ENCODE measurements around the gene SNX24. TPM values are rescaled to one million over a fixed set of nuclear protein-coding genes. Genes with fewer than 3 reads are reported as not detected.
A peak's percentile ranks its signal among the peaks of the same experiment; 100 is the strongest.

The SNX24 gene
- total and polyA plus RNA-seq, 10 of the 15 experiments (the other 5 are each of a cell fraction or from before 2014, with no cell fraction given), result 0.15 to 6.6 (median 4.1) TPM

DNA sequence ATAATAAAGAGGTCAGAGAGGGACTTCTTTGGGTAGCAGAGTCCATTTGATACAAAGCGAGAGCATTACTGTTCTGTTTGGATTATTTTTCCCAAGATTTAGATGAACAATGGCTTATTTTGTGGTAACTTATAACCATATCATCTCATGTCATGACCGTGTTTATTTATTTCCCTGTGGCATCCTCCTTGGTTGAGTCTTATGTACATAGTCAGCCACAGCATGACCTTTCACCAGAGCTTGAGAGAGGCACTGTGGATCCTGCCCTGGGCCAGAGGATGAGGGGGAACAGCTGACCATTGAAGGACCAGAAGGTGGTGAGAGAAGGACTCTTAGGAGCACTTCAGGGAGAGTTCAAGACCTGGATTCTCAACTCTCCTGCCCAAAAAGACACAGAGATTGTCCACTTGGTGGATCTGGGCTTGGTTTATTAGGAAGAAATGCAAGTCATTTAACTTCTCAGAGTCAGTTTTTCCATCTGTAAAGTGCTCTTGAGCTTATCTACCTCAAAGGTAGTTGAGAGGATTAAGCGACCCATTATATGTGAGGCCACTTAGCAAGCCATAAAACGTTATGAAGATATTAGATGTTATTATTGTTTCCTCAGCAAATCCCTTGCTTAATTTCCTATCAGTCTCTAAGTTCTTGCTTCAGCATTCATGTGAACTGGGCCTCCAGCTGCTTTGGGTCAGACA is 139.7 kb downstream of the SNX24 start (continued):
- TF ChIP-seq IKZF2 (IDR thresholded peaks at IDR 0.05) (no peak), SREBF2 (IDR thresholded peaks at IDR 0.05; ENCODE audit: low read length) (no peak), CREB1 (IDR thresholded peaks at IDR 0.05; ENCODE audit: low read depth) (no peak), NR2C2 (IDR thresholded peaks at IDR 0.05; ENCODE audit: borderline replicate concordance, control insufficient read depth, insufficient read length, low read depth) (no peak), ZNF384 (IDR thresholded peaks at IDR 0.05; ENCODE audit: borderline replicate concordance, low read depth, low read length) (no peak)

DNA sequence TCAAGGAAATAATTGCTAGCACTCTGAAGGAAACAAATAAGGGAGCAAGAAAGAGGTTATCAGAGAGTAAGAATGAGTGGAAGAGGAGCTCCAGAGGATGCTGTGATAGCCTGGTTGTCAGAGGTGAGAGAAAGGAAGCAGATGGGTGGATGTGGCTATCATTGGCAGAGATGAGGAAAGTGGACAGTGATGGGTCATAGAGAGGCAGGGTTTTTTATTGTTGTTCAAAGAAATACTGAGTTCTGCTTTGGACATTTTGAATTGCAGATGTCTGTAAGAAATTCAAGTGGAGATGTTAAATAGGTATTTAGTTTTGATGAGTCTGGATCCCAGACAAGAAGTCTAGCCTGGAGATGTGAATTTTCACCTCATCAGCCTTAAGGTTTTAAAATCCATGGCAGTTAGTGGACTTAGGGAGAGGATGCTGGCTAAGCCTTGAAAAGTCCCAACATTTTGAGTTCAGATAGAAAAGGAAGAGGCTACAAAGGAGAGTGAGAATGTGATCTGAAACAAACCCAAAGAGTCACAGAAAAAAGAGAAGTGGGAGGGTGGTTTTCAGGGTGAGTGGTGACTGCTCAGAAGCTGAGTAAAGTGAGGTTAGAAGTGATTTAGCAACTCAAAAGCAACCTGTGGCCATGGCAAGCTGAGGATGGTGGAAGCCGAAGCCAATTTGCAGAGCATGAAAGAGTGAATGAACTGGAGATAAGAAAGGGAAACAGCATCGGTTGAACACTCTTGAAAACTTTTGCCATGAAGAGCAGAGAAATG is 140.7 kb downstream of the SNX24 start:
- Histone ChIP-seq H3K36me3 (ENCODE audit: control insufficient read depth in 2 of 2, insufficient read depth in 2 of 2, low read length in 1 of 2) (no peaks in the 10 kb centered on the region), H3K9ac (ENCODE audit: control insufficient read depth, insufficient read depth, low read length) (no peak overlapping the region), H2AFZ (ENCODE audit: control insufficient read depth, low read depth, low read length) (no peak overlapping the region), H3K4me3 (no peak overlapping the region), H3K9me3 (replicated peaks; ENCODE audit: control insufficient read depth, insufficient read depth, low read length) (no peaks in the 10 kb centered on the region), H3K27ac (ENCODE audit: control insufficient read depth, insufficient read depth) (peak overlapping the region; percentile 20; the same call in 1 of the 2 replicates), H3K79me2 (ENCODE audit: control insufficient read depth, insufficient read depth, low read length) (no peaks in the 10 kb centered on the region), H3K27me3 (replicated peaks in 1 of 2; ENCODE audit: control insufficient read depth in 2 of 2, insufficient read depth in 2 of 2, low read length in 1 of 2) (no peaks in the 10 kb centered on the region), H3K4me2 (ENCODE audit: control insufficient read depth, insufficient read depth) (peak overlapping the region; percentile 40), H4K20me1 (ENCODE audit: control insufficient read depth, insufficient read depth) (no peaks in the 10 kb centered on the region), H3K4me1 (ENCODE audit: control insufficient read depth, insufficient read depth, low read length) (peaks cover 20% of the 10 kb centered on the region)
- DNase-seq (ENCODE audit: low read depth, low spot score), result peak; percentile 60
- peak; percentile 96 for ATAC-seq
- no TSS peak for BruUV-seq (replicated peaks)
- RAD21 ChIA-PET (ENCODE audit: unreplicated experiment), result no interaction called here
- POLR2A ChIA-PET, result interaction anchor here (0.6 kb wide), 1 partner anchor 124 kb away, joined by 5 read pairs; no protein-coding TSS in a partner anchor
- in situ Hi-C loops (cut with MboI) (no loop called here), intact Hi-C loops (cut with micrococcal nuclease; ENCODE audit: unreplicated experiment) (no loop called here)
- peak; percentile 76 for FAIRE-seq
- WGBS (ENCODE audit: insufficient coverage, insufficient replicate concordance, low lambda C conversion rate, missing lambda C conversion rate), result 0% methylated on average over 2 of the region's 2 CpGs
- CTCF ChIA-PET, result interaction anchor here (0.9 kb wide), 1 partner anchor 141 kb away, joined by 3 read pairs; the partner anchor contains the start of gene SNX24
- SMC1A ChIA-PET (ENCODE audit: uncharacterized antibody, unreplicated experiment), result interaction anchor here (1.0 kb wide), 1 partner anchor 18 kb away, joined by 4 read pairs; no protein-coding TSS in a partner anchor
- TF ChIP-seq CHD2 (IDR thresholded peaks at IDR 0.05; ENCODE audit: borderline replicate concordance, low read depth, low read length) (no peak), PAX5 (IDR thresholded peaks at IDR 0.05; ENCODE audit: borderline replicate concordance, low read depth, low read length) (peak; percentile 57; the same call in 1 of the 2 replicates), BHLHE40 (IDR thresholded peaks at IDR 0.05; ENCODE audit: borderline replicate concordance in 1 of 2, low read depth in 2 of 2, low read length in 1 of 2) (peak in 1 of 2 experiments; percentile 23; a peak in 1 of 4 replicates), RAD21 (IDR thresholded peaks at IDR 0.05; ENCODE audit: insufficient read depth, low read depth, low read length) (no peak), RAD51 (IDR thresholded peaks at IDR 0.05) (no peak), IRF4 (IDR thresholded peaks at IDR 0.05; ENCODE audit: low read depth, low read length) (0 out of 2 replicates have a peak, but pooled peaks have one; percentile 58), BCL11A (IDR thresholded peaks at IDR 0.05; ENCODE audit: low read depth, low read length) (0 out of 2 replicates have a peak, but pooled peaks have one; percentile 39), EED (IDR thresholded peaks at IDR 0.05; ENCODE audit: low read depth) (0 out of 2 replicates have a peak, but pooled peaks have one; percentile 20), JUNB (IDR thresholded peaks at IDR 0.05) (no peak), DPF2 (IDR thresholded peaks at IDR 0.05) (no peak), CBX5 (IDR thresholded peaks at IDR 0.05; ENCODE audit: low read depth) (0 out of 2 replicates have a peak, but pooled peaks have one; percentile 53), TCF3 (IDR thresholded peaks at IDR 0.05; ENCODE audit: borderline replicate concordance, insufficient read depth, low read depth, low read length) (no peak), IKZF2 (IDR thresholded peaks at IDR 0.05) (peak in 1 of 2 experiments; percentile 27; a peak in 1 of 4 replicates), CHD1 (IDR thresholded peaks at IDR 0.05; ENCODE audit: low read depth, low read length) (no peak)
- TF ChIP-seq, protein P1, sequence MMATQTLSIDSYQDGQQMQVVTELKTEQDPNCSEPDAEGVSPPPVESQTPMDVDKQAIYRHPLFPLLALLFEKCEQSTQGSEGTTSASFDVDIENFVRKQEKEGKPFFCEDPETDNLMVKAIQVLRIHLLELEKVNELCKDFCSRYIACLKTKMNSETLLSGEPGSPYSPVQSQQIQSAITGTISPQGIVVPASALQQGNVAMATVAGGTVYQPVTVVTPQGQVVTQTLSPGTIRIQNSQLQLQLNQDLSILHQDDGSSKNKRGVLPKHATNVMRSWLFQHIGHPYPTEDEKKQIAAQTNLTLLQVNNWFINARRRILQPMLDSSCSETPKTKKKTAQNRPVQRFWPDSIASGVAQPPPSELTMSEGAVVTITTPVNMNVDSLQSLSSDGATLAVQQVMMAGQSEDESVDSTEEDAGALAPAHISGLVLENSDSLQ (IDR thresholded peaks at IDR 0.05), result no peak
